ENCODE data around the gene CCR3. TPM values are rescaled to one million over a fixed set of nuclear protein-coding genes. Genes with fewer than 3 reads are reported as not detected.
A peak's percentile ranks its signal among the peaks of the same experiment; 100 is the strongest.

Gene CCR3
- total RNA-seq, 2 donors from 2014 or later = not detected

DNA sequence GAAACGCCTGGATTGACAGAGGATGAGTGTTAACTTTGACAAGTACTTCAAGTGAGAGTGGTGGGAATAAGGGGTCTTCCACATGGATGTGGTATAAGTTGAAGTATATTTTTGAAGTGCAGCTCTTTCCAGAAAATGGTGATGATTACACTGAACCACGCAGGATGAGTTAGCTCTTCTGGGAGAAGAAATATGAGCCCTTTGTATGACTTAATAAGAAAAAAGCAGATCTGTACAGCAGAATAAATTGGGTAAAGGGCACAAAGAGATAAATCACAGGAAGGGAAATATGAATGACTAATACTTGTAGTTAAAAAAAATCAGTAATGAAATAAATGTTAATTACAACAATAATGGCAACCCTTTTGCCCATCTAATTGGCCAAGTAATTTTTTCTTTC lies 1.3 kb downstream of the CCR3 start:
- no peaks in the 10 kb centered on the region for H3K36me3 Mint-ChIP-seq
- peaks cover 0 to 2% of the 10 kb centered on the region in 2 donors for H3K9me3 Mint-ChIP-seq
- ATAC-seq (no peak), DNase-seq (ENCODE audit: low spot score in 2 of 2) (no peak)
- H3K27ac Mint-ChIP-seq = no peak overlapping the region

DNA sequence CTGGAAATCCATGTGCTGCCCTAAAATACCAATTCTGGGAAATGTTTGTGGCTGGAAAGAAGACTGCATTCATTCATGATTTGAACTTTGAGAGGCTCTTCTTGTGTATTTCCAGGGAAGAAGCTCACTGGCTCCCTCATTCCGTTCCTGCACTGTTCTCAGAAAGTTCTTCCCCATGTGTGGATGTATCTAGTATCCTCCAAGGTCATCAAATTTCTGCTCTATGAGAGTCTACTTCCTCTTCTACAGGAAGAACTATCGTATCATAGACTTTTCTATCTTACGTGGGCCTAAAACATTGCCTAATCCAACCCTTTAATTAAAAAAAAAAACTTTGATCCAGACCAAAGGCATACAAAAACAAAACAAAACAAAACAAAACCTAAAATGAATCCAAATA lies 2.9 kb downstream of the CCR3 start:
- Mint-ChIP-seq H3K27ac (no peak overlapping the region), H3K9me3 (no peaks in the 10 kb centered on the region), H3K36me3 (no peaks in the 10 kb centered on the region)
- no peak for ATAC-seq
- DNase-seq (ENCODE audit: low spot score in 2 of 2) = no peak

DNA sequence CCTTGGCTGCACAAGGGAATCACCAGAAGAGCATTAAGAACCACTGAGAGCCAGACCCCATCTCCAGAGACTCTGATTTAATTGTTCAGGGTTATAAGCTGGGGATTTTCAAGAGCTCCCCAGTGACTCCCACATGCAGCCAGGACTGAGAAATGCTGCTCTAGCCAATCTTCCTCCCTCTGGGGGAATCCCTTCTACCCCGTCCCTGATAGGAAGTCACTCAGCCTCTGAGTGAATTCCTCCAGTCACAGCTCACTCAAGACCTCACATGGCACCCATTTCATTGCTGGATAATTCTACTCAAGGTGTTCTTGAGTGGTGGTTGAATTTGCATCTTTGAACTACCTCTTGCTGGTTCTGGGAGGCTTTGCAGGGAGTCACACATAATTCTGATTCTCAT lies 10.7 kb downstream of the CCR3 start:
- Mint-ChIP-seq H3K9me3 (no peaks in the 10 kb centered on the region), H3K36me3 (peaks cover 0 to 9% of the 10 kb centered on the region in 2 donors), H3K27ac (no peak overlapping the region)
- DNase-seq (ENCODE audit: low spot score in 2 of 2) (no peak), ATAC-seq (no peak)

DNA sequence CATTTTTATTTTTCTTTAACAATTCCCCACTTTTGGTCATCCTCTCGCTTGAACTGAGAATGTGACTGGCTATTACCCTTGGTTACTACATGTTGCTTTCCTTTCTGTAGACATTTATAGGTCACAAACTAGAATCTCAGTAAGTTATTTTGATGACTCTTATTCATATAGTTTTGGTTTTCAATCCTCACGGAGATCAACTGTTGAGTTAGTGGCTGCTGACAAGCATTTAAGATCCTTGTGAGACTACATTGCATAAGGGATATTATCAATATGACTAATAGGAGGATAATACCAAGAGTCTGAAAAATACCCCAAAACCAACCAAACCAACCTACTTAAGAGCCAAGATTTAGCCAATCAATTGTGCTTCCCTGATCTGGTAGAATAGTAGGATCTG lies 16.3 kb downstream of the CCR3 start:
- H3K27ac Mint-ChIP-seq = peak overlapping the region in 1 of 2 donors; percentile 29
- H3K9me3 Mint-ChIP-seq = peaks cover 8 to 11% of the 10 kb centered on the region in 2 donors
- H3K36me3 Mint-ChIP-seq = peaks cover 17 to 20% of the 10 kb centered on the region in 2 donors
- no peak for DNase-seq (ENCODE audit: low spot score in 2 of 2)
- peak in 1 of 2 donors; percentile 35 for ATAC-seq

DNA sequence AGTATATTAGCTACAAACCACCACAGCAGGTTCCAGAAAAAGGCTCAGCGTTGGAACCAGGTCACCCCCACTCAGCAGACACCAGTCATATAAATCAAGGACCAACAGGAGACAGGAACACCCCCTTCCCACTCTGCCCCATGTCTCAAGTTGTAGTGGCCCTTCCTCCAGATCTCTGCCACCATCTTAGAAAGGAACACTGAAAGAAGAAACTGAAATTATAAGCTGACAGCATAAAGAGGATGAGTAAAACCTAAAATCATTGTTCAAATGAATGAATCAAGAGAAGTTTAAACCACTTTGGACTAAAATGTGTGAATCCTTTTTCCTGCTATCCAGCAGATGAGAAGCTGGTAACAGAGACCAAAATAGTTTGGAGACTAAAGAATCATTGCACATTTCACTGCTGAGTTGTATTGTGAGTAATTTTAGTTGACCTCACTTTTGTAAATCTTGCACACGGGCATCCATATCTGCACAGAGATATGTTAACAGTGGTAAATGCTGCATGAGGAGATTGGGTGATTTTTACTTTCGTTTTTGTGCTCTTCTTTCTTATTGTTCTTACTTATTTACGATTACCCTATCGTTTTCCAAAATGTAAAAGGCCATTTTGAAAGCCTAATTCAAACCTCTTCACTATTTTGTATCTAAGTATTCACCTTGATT lies 19.8 kb downstream of the CCR3 start:
- peaks cover 9 to 20% of the 10 kb centered on the region in 2 donors for H3K36me3 Mint-ChIP-seq
- DNase-seq (ENCODE audit: low spot score in 2 of 2) = no peak
- peak; percentile 20 to 75 for ATAC-seq
- H3K9me3 Mint-ChIP-seq = peaks cover 8 to 11% of the 10 kb centered on the region in 2 donors
- no peak overlapping the region for H3K27ac Mint-ChIP-seq

DNA sequence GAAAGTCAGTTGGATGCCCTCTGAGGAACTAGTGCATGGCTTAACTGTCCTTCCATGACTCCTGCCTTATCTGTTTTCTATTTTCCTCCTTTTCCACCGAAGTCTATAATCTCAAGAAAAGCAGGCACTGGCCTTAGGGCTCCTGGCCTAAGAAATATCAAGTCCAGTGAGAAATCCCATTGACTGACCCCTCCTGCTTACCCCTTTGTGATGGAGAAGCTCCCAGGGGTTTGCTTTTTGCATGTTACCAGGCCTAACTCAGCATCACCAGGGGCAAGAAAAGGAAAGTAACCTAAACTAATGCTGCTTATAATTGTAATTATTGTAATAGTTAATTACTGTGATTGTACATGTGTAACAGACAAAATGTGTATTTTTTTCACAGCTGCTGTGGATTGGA lies 21.7 kb downstream of the CCR3 start:
- no peak for ATAC-seq

DNA sequence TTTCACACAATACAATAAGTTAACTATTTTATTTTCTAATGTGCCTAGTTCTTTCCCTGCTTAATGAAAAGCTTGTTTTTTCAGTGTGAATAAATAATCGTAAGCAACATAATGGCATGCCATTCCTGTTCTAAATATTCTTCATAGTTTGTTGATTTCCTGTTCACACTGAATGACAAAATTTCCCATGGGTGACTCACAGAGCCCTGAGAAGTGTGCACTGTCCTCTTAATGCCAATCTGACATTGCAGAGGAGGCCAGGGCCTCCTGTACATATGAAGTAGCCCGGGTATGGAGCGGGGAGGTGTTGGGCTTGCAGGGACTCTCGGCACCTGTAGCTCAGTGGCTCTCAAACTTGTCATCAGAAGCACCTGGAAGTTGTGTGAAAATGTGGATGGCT lies 24.3 kb downstream of the CCR3 start:
- ATAC-seq (no peak), DNase-seq (ENCODE audit: low spot score in 2 of 2) (no peak)
- Mint-ChIP-seq H3K27ac (no peak overlapping the region), H3K36me3 (peaks cover 0 to 12% of the 10 kb centered on the region in 2 donors), H3K9me3 (no peaks in the 10 kb centered on the region)

More for the DNA sequence above, 21.7 kb downstream of the CCR3 start:
- Mint-ChIP-seq H3K27ac (no peak overlapping the region), H3K9me3 (peaks cover 8 to 11% of the 10 kb centered on the region in 2 donors), H3K36me3 (peaks cover 9 to 25% of the 10 kb centered on the region in 2 donors)
- DNase-seq (ENCODE audit: low spot score in 2 of 2) = no peak

DNA sequence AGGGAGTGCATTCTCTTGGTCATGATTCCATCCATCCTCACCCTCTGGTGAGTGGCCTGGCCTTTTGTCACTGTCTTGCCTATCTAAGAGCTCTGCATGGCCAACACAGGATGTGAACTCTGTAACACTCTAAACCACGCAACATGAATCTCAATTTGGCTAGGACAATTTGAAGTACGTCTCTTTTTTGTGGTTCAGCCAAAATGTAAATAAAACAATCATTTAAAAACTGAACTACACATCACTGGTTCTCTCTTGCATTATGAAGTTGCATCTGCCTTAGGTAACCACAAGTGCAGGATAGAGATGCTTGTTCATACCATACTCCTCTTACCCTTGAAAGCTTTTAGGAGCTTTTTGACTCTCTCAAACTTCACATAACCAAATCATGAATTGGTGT lies 27.3 kb downstream of the CCR3 start:
- DNase-seq (ENCODE audit: low spot score in 2 of 2) = no peak
- no peak overlapping the region for H3K27ac Mint-ChIP-seq

DNA sequence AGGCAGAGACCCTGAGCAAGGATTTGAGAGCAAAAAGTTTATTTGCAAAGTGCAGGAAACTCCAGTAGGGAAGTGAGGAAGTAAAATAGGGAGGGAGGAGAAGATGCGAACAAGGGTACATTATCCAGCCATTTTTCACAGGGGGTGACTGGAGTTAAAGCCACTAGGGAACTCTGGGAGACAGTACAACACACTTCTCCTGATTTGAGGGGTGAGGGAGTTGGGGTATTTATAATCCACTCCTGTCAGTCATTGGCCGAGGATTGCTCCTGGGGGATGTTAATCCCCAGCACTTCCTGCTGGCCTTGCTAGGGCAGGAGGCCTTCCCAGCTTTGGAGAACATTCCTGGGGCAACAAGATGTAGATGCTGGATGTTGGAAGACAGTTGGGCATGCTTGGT lies 28.2 kb downstream of the CCR3 start:
- H3K36me3 Mint-ChIP-seq = peaks cover 0 to 12% of the 10 kb centered on the region in 2 donors
- ATAC-seq (no peak), DNase-seq (ENCODE audit: low spot score in 2 of 2) (no peak)
- H3K27ac Mint-ChIP-seq = no peak overlapping the region
- no peaks in the 10 kb centered on the region for H3K9me3 Mint-ChIP-seq

More for the DNA sequence above, 27.3 kb downstream of the CCR3 start:
- Mint-ChIP-seq H3K36me3 (peaks cover 0 to 12% of the 10 kb centered on the region in 2 donors), H3K9me3 (no peaks in the 10 kb centered on the region)
- ATAC-seq = peak; percentile 70 to 98

DNA sequence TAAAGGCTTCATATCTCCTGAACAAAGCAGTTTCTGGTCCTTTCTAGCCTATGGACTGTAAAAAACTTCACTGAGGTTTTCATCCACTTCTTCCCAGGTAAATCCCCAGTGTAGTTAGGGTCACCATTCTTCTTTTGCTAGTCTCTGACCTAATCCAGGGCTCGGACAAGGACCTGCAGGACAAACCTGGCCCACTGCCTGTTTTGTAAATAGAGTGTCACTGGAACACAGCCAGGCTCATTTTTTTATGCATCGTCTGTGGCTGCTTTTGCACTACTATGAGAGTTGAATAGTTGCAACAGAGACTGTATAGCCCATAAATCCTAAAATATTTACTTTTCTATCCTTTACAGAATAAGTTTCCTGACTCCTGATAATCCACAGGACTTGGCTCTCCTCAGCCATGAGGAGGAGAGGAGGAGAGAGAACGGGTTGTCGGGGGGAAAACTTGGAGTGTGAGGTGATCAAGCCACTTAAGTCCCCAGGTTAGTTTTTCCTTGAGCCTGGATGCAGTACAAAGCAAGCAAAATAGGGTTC lies 29.0 kb downstream of the CCR3 start:
- no peak for ATAC-seq
- Mint-ChIP-seq H3K36me3 (peaks cover 0 to 12% of the 10 kb centered on the region in 2 donors), H3K9me3 (no peaks in the 10 kb centered on the region), H3K27ac (no peak overlapping the region)
- no peak for DNase-seq (ENCODE audit: low spot score in 2 of 2)

DNA sequence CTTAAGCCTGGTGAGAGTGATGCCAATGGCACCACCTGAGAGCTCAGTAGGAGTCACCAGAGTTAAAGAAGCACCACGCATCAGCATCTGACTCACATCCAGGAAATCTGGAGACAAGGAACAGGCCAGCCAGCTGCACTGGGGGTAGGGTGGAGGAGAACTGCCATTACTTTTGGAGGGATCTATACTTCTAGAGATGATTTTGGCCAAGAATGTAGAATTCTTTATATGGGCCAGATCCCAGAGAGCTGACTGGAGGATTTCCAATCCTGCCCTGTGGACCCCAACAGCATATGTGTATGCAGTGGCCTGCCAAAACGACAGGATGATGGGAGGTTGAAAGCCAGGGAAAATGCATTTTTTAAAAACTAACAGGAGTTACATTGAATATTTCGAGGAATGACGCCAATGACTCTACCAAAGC lies 29.8 kb downstream of the CCR3 start:
- Mint-ChIP-seq H3K9me3 (no peaks in the 10 kb centered on the region), H3K27ac (no peak overlapping the region), H3K36me3 (peaks cover 0 to 12% of the 10 kb centered on the region in 2 donors)
- DNase-seq (ENCODE audit: low spot score in 2 of 2) = no peak
- no peak for ATAC-seq

DNA sequence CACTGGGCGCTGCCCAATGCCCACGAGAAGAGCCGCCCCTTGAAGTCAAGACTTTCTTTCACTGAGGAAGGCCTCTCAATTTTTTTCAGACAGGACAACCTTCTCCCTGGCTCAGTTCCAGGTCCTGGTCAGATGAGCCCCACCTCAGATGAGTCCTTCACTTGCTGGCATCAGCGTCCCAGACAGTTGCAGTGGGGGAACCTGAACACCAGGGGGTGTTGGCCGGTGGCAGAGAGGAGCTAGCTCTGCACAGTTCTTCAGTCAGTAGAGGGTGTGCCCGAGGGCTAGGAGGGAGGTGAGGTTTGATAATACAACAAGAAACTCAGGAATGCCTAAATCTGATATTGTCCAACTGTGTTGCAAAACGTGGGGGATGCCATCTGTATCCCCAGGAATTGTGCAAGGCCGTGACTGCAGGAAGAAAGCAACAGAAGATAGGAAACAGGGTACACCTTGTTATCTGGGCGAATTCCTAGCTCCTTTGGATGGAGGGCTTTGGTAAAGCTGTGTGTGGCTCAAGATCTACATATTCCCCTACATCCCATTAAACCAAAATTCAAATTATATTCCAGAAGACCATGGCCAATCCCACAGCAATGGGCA lies 34.3 kb downstream of the CCR3 start:
- H3K36me3 Mint-ChIP-seq = peaks cover 13 to 21% of the 10 kb centered on the region in 2 donors
- no peak overlapping the region for H3K27ac Mint-ChIP-seq
- ATAC-seq = peak; percentile 55 to 63

DNA sequence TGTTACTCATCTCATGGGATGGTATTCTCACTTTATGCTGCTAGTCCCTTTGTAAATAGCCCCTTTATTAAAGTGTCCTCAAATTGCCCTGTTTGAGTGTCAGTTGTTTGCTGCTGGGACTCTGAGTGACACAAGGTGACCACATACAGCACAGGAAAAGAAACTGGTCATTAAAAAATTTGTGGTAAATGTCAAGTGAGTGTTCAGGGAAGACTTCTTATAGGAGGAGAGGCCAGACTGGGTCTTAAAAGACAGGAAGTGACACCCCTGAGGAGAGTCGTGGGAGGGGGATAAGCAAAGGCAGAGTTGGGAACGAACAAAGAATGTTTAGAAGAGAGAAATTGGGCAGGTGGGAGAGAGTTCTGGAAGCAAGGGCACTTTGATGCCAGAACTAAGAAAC lies 35.2 kb downstream of the CCR3 start:
- H3K9me3 Mint-ChIP-seq = peaks cover 0 to 17% of the 10 kb centered on the region in 2 donors
- no peak for DNase-seq (ENCODE audit: low spot score in 2 of 2)

More for the DNA sequence above, 34.3 kb downstream of the CCR3 start:
- DNase-seq (ENCODE audit: low spot score in 2 of 2) = peak in 1 of 2 donors; percentile 75
- peaks cover 0 to 17% of the 10 kb centered on the region in 2 donors for H3K9me3 Mint-ChIP-seq

DNA sequence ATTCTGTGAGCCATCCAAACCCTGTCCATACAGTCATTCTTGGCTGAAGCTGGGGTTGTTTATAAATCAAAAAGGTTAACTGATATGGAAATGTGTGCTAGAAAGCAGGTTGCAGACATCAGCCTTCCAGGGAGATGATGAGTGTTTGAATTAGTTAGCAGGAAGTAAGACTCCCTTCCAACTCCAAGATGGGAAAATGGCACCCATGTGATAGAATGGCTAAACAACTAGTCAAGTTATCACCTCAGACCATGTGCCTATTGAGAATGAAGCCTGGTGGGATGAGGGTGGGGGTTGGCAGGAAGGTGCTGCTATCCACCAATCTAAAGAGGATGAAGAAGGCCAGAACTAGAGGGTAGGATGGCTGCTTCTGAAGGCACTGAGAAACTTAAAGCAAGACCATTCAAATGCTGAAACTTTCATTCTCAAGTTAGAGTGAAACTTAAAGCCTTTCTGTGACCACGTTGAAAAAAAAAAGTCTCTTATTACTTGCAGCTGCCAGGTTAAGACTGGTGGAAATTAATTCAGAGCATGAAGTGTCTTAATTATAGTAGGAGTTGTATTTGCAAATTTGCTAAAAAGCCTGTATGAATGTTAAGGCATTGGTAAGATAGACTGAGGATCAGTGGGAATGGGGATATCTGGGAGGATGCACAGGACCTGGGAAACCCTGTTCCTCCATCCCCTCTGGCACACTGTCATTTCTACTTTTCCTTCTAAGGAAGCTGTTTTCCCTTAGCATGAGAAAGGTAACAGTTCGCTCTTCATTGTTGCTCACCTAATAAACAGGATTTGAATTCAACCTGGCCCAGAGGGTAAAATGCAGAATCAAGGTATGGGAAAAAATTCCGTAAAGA lies 36.8 kb downstream of the CCR3 start:
- ATAC-seq (peak in 1 of 2 donors; percentile 47), DNase-seq (ENCODE audit: low spot score in 2 of 2) (no peak)
- peaks cover 0 to 17% of the 10 kb centered on the region in 2 donors for H3K9me3 Mint-ChIP-seq
- peaks cover 17 to 21% of the 10 kb centered on the region in 2 donors for H3K36me3 Mint-ChIP-seq
- peak overlapping the region; percentile 33 to 57 for H3K27ac Mint-ChIP-seq

More for the DNA sequence above, 35.2 kb downstream of the CCR3 start:
- Mint-ChIP-seq H3K27ac (no peak overlapping the region), H3K36me3 (peaks cover 14 to 21% of the 10 kb centered on the region in 2 donors)
- no peak for ATAC-seq

DNA sequence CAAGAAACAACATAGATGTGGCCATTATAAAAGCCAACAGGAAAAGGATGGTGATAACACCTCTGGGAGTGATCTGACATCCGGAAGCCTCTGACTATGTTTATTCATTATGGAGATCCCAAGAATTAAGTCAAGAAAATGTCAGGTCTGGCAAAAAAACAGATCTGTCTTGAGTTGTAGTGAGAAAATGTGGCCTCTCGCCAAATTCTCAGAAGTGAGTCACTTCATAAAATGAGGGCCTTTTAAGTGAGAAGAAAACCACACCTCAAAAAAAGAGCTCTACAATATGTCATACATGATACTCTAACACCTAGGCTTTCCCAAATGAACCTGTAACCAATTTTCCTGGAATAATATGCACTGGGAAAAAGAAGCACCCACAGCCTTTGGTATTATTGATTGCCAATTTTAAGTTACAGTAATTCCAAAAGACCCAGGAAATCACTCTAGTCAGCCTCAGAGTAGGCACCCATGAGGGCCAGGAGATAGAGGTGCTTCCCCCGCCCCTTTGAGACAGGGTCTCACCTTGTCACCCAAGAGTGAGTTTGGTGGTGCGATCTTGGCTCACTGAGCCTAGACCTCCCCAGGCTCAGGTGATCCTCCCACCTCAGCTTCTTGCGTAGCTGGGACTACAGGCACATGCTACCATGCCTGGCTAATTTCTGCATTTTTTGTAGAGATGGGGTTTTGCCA lies 38.0 kb downstream of the CCR3 start:
- peak in 1 of 2 donors; percentile 63 for DNase-seq (ENCODE audit: low spot score in 2 of 2)
- H3K9me3 Mint-ChIP-seq = peaks cover 0 to 17% of the 10 kb centered on the region in 2 donors
- peak; percentile 81 to 83 for ATAC-seq
- H3K27ac Mint-ChIP-seq = peak overlapping the region; percentile 33 to 81
- H3K36me3 Mint-ChIP-seq = peaks cover 17 to 21% of the 10 kb centered on the region in 2 donors

DNA sequence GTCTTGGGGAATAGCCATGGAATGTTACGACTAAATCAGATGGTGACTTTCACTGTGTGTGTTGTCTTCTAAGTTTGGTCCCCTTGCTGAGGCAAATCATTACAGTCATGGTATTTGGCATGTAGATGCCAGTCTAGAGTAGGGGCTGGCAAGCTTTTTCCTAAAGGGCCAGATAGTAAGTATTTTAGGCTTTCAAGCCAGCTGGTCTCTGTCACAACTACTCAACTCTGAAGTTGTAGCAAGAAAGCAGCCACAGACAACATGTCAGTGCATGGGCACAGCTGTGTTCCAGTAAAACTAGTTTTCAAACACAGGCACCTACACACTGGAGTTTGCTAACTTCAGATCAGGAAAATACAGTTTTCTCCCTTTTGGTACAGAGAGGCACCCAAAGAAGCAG lies 39.3 kb downstream of the CCR3 start:
- Mint-ChIP-seq H3K9me3 (peaks cover 0 to 17% of the 10 kb centered on the region in 2 donors), H3K27ac (no peak overlapping the region), H3K36me3 (peaks cover 17 to 21% of the 10 kb centered on the region in 2 donors)
- DNase-seq (ENCODE audit: low spot score in 2 of 2) = no peak
- ATAC-seq = no peak

Measured in activated naive CD4-positive, alpha-beta T cell treated with anti-CD3 and anti-CD28 coated beads, Interleukin-2, amount 50 U/mL, for 72 hours (primary cell).